Tibial nerve (tissue), 3 donors: ENCODE data around the gene GGACT.

Experiments
- CTCF ChIP-seq, 5 experiments: fragments of 200-600 bp in 3 of 5; fragments of 450-650 bp in 2 of 5; sonication (generic) in 3 of 5; IDR thresholded peaks; one replicate each; pipeline ENCODE4 v1.5.1; 2016 to 2019; ENCODE audit warnings: antibody characterized with exemption in 5 of 5, mild to moderate bottlenecking in 3 of 5, moderate library complexity in 2 of 5
- POLR2A ChIP-seq, 2 donors: fragments of 450-650 bp; IDR thresholded peaks; one replicate each; pipeline ENCODE4 v1.6.1; 2017; ENCODE audit warnings: antibody characterized with exemption in 2 of 2, mild to moderate bottlenecking in 2 of 2, moderate library complexity in 2 of 2

DNA sequence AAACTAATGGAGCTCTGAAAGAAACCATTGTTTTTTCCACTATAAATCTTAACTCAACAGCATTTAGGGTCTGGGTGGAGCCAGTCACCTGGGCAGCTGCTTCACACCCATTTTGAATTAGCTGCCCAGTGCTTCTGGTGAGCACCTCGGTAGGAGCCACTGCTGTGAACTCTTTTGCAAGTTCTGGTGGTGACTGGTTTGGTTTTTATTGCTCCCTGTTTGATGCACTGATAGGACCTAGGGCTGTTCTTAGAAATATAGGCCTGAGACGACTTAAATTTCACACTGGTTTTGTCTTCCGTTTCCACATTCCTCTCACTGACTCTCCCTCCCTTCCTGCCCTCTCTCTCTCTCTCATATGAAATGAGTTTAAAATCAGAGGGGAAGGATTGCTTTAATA is 103.9 kb downstream of the GGACT start:
- TF ChIP-seq CTCF (IDR thresholded peaks at IDR 0.05) (no peak), POLR2A (IDR thresholded peaks at IDR 0.05) (no peak)
